ENCODE results near the gene PACRG.

The PACRG gene

GRCh38 chr6:163290545-163291274, 562.9 kb downstream of the PACRG start:
- H3K4me3 ChIP-seq (ENCODE audit: low read length), result no peak overlapping the region
- TF ChIP-seq, protein P1, sequence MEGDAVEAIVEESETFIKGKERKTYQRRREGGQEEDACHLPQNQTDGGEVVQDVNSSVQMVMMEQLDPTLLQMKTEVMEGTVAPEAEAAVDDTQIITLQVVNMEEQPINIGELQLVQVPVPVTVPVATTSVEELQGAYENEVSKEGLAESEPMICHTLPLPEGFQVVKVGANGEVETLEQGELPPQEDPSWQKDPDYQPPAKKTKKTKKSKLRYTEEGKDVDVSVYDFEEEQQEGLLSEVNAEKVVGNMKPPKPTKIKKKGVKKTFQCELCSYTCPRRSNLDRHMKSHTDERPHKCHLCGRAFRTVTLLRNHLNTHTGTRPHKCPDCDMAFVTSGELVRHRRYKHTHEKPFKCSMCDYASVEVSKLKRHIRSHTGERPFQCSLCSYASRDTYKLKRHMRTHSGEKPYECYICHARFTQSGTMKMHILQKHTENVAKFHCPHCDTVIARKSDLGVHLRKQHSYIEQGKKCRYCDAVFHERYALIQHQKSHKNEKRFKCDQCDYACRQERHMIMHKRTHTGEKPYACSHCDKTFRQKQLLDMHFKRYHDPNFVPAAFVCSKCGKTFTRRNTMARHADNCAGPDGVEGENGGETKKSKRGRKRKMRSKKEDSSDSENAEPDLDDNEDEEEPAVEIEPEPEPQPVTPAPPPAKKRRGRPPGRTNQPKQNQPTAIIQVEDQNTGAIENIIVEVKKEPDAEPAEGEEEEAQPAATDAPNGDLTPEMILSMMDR (IDR thresholded peaks at IDR 0.05; ENCODE audit: insufficient read depth, low read depth, low read length, missing control alignments), result no peak
- DNase-seq (ENCODE audit: low read depth), result no peak

DNA sequence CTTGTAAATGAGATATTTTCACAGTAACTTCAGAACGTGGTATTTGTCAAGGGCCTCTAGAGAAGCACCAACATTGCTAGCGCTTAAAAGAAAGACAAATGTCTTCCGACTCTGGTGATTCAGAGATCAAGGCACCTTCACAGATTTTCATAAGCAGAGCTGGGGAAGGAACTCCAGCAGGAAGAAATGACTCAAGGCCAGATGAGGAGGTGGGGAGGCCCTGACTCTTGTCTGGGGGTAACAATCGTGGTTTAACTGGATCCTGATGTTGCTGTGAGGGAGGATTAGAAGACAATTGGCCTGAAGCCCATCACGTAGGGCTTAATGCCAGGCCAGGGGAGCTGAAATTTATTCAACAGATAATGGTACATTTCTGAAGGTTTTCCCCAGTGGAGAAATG, 563.8 kb downstream of the PACRG start:
- TF ChIP-seq, protein P1 (IDR thresholded peaks at IDR 0.05; ENCODE audit: insufficient read depth, low read depth, low read length, missing control alignments), result no peak
- no peak overlapping the region for H3K4me3 ChIP-seq (ENCODE audit: low read length)
- DNase-seq (ENCODE audit: low read depth), result no peak

- H3K4me3 ChIP-seq (ENCODE audit: low read length), result no peak overlapping the region
- DNase-seq (ENCODE audit: low read depth), result no peak
- TF ChIP-seq, protein P1 (IDR thresholded peaks at IDR 0.05; ENCODE audit: insufficient read depth, low read depth, low read length, missing control alignments), result no peak
Observed at GRCh38 chr6:163293286-163293685, 565.5 kb downstream of the PACRG start.

GRCh38 chr6:163294734-163295133, 567.0 kb downstream of the PACRG start:
- DNase-seq (ENCODE audit: low read depth), result no peak
- H3K4me3 ChIP-seq (ENCODE audit: low read length), result no peak overlapping the region
- TF ChIP-seq, protein P1 (IDR thresholded peaks at IDR 0.05; ENCODE audit: insufficient read depth, low read depth, low read length, missing control alignments), result no peak

DNA sequence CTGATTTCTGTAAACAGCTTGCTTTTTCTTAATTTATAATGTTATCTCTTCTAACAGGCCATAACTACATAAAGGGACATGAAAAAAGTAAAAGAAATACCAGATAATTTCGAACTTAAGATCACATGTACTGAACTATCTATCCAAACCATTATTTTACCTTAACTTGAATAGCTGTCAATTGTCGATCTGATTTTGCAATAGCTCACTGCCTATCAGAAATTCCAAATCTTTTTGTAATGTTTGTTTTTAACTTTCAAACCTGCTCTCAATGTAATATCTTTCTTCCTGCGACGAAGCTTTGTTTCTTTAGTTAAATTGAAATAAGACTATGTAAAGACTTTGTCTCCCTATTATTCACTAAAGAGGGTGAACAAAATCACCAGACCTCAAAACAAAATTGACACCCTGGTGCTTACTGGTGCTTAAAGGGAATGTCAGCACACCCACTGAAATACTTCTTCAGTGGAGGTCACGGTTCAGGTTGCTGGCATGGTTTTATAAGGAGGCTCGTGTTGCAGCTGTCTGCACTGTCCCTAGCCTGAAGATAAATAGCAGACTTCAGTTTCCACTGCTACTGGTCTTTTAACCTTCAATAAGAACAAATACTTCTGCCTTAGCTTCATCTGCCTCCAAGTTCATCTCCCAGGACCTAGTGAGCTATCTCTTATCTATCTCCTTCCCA, 569.2 kb downstream of the PACRG start:
- no peak overlapping the region for H3K4me3 ChIP-seq (ENCODE audit: low read length)
- DNase-seq (ENCODE audit: low read depth), result no peak
- TF ChIP-seq, protein P1 (IDR thresholded peaks at IDR 0.05; ENCODE audit: insufficient read depth, low read depth, low read length, missing control alignments), result no peak

DNA sequence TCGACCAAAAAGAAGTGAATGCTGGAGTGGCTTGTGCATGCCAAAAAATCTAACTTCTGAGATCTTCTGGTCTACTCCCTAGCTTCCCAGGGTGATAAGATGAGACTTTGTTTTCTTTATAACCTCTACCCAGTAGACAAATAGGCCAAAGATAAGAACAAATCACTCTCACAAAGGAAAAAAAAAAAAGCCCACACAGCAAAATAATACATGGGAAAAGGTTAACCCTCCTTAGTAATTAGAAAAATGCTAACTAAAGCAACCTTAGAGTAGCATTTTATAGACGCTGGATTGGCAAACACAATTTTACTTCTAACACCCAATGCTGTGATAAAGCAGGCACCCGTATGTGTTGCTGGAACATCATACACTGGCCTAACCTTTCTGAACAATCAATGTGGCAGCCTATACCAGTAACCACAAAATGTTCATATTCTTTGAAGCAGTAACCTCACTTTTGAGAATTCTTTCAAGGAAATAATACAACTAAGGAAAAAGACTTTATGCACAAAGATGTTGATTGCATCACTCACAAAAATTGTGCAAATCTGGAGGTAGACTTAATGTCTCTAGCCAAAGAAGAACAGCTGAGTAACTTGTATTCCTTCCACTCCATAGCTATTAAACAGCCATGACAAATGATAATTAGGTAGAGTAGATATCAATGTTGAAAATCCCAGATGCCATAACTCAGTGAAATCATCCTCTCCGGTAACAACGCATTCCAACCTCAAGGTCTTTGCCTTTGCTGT, 570.5 kb downstream of the PACRG start:
- TF ChIP-seq, protein P1 (IDR thresholded peaks at IDR 0.05; ENCODE audit: insufficient read depth, low read depth, low read length, missing control alignments), result no peak
- no peak overlapping the region for H3K4me3 ChIP-seq (ENCODE audit: low read length)
- DNase-seq (ENCODE audit: low read depth), result no peak
